ENCODE measurements around the gene IKZF3. TPM values are rescaled to one million over a fixed set of nuclear protein-coding genes. Genes with fewer than 3 reads are reported as not detected.

Gene IKZF3
- polyA plus RNA-seq, 1 of the 3 experiments (the other 2 are of a cell fraction): not detected

GRCh38 chr17:39724731-39725130 is 139.4 kb downstream of the IKZF3 start:
- ChIA-PET POLR2A (no interaction called here), CTCF (interaction anchor here (2.0 kb wide), 1 partner anchor 90 kb away, joined by 6 read pairs; no protein-coding TSS in a partner anchor)
- TF ChIP-seq SIN3A (IDR thresholded peaks at IDR 0.05; ENCODE audit: borderline replicate concordance, low read depth, low read length) (no peak), REST (IDR thresholded peaks at IDR 0.05; ENCODE audit: low read depth, low read length) (no peak), MAX (IDR thresholded peaks at IDR 0.05; ENCODE audit: low read depth) (no peak), MXI1 (IDR thresholded peaks at IDR 0.05; ENCODE audit: low read depth, low read length) (no peak), FOXM1 (IDR thresholded peaks at IDR 0.05; ENCODE audit: low read depth) (no peak), NRF1 (IDR thresholded peaks at IDR 0.05; ENCODE audit: low read depth, low read length) (no peak), USF2 (IDR thresholded peaks at IDR 0.05; ENCODE audit: borderline replicate concordance, low read depth, low read length) (no peak), RCOR1 (IDR thresholded peaks at IDR 0.05; ENCODE audit: low read length) (no peak), RAD21 (IDR thresholded peaks at IDR 0.05; ENCODE audit: low read length) (no peak), GABPA (IDR thresholded peaks at IDR 0.05; ENCODE audit: low read depth) (no peak), RXRA (IDR thresholded peaks at IDR 0.05; ENCODE audit: borderline replicate concordance, low read depth) (no peak), SMC3 (IDR thresholded peaks at IDR 0.05; ENCODE audit: low read depth, low read length) (no peak)
- Histone ChIP-seq H3K27me3 (ENCODE audit: insufficient read depth) (no peaks in the 10 kb centered on the region), H4K20me1 (ENCODE audit: insufficient read depth) (no peaks in the 10 kb centered on the region), H3K4me1 (ENCODE audit: control insufficient read depth in 1 of 2, insufficient read depth in 2 of 2, low read depth in 1 of 2, low read length in 1 of 2) (peaks cover 0 to 6% of the 10 kb centered on the region in 2 experiments; a peak in 1 of 4 replicates), H3K9ac (no peak overlapping the region), H3K27ac (ENCODE audit: low read depth in 2 of 2, low read length in 1 of 2) (no peak overlapping the region), H3K4me2 (no peak overlapping the region), H3F3A (replicated peaks; ENCODE audit: insufficient read depth) (no peaks in the 10 kb centered on the region), H3K36me3 (replicated peaks in 1 of 2; ENCODE audit: control insufficient read depth in 1 of 2, insufficient read depth in 2 of 2, low read length in 1 of 2) (peaks cover 0 to 4% of the 10 kb centered on the region in 2 experiments), H3K9me2 (no peaks in the 10 kb centered on the region), H3K9me3 (no peaks in the 10 kb centered on the region), H2AFZ (ENCODE audit: low read depth) (no peak overlapping the region), H3K4me3 (ENCODE audit: low read depth in 2 of 2, low read length in 1 of 2) (no peak overlapping the region), H3K79me2 (ENCODE audit: insufficient read depth) (no peaks in the 10 kb centered on the region; the same call in 1 of the 2 replicates)
- no peak for DNase-seq
- WGBS (ENCODE audit: low lambda C conversion rate): 99% methylated on average over 8 of the region's 13 CpGs

Measured in SK-N-SH (cell line).